Body of pancreas (tissue), 4 donors: ENCODE data around the gene SUPT7L.

Experiments used
- POLR2A ChIP-seq, 3 donors: fragments of 450-650 bp; IDR thresholded peaks; one replicate each; pipeline ENCODE4 v1.6.1; 2016; ENCODE audit warnings: antibody characterized with exemption in 3 of 3, mild to moderate bottlenecking in 2 of 3
- TF ChIP-seq, protein P1 (sequence below), 7 experiments: fragments of 450-650 bp in 4 of 7; fragments of 200-600 bp in 3 of 7; sonication (generic) in 3 of 7; IDR thresholded peaks; one replicate each; pipeline ENCODE4 v1.5.1; 2016 to 2019; ENCODE audit warnings: antibody characterized with exemption in 7 of 7

DNA sequence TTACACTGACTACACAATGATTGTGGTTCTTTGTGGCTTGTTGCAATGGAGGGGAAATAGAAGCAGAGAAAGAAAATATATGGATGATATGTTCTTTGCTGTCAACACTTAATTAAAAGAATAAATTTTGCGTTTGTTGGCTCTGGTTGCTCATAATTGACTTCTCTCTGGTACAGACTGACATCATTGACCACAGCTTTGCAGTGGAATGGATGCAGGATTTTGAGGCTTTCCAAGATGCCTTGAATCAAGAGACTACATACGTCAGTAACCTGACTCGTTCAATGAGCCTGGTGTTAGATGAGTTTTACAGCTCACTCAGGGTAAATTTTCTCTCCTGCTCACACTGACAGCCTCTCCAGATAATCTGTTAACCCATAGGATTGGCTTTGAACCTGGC lies 24.7 kb downstream of the SUPT7L start:
- TF ChIP-seq, protein P1, sequence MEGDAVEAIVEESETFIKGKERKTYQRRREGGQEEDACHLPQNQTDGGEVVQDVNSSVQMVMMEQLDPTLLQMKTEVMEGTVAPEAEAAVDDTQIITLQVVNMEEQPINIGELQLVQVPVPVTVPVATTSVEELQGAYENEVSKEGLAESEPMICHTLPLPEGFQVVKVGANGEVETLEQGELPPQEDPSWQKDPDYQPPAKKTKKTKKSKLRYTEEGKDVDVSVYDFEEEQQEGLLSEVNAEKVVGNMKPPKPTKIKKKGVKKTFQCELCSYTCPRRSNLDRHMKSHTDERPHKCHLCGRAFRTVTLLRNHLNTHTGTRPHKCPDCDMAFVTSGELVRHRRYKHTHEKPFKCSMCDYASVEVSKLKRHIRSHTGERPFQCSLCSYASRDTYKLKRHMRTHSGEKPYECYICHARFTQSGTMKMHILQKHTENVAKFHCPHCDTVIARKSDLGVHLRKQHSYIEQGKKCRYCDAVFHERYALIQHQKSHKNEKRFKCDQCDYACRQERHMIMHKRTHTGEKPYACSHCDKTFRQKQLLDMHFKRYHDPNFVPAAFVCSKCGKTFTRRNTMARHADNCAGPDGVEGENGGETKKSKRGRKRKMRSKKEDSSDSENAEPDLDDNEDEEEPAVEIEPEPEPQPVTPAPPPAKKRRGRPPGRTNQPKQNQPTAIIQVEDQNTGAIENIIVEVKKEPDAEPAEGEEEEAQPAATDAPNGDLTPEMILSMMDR (IDR thresholded peaks at IDR 0.05) = no peak
- no peak for TF ChIP-seq POLR2A (IDR thresholded peaks at IDR 0.05)
